SK-N-SH (cell line): Measurements from ENCODE around the gene HSF4. TPM values are rescaled to one million over a fixed set of nuclear protein-coding genes. Genes with fewer than 3 reads are reported as not detected.

ENCODE experiments used
- CTCF ChIA-PET: fragments of 300-600, 350-600 bp; formaldehyde crosslinking; extraction: SDS; loops from one replicate; lab custom pipeline; 2021; lab: Yijun Ruan, JAX
- POLR2A ChIA-PET: fragments of 350-600 bp; sonication (Branson Sonifier 250); formaldehyde crosslinking; extraction: SDS; loops from one replicate; lab custom pipeline; 2020; ENCODE audit warnings: antibody characterized with exemption, inconsistent platforms; lab: Yijun Ruan, JAX
- DNase-seq: peaks from one replicate; pipeline ENCODE4 v3.0.0; 2012
- H2AFZ ChIP-seq: fragments of 200-600 bp; sonication (generic); 2 replicates; pipeline ENCODE4 v1.8.1; 2016; ENCODE audit warnings: antibody characterized with exemption, mild to moderate bottlenecking, low read depth
- H3F3A ChIP-seq: fragments of 200-600 bp; sonication (generic); replicated peaks from 2 replicates; pipeline ENCODE3; 2016; ENCODE audit warnings: antibody characterized with exemption, mild to moderate bottlenecking; ENCODE audit not compliant: insufficient read depth
- H3K27ac ChIP-seq, 2 experiments: fragments of 200-500 bp in 1 of 2; fragments of 200-600 bp in 1 of 2; sonication (Bioruptor generic) in 1 of 2; sonication (generic), shearing (Covaris generic) in 1 of 2; 2 replicates each; pipeline versions ENCODE4 v1.5.1 to v1.6.1; 2014 to 2016; ENCODE audit warnings: low read depth in 2 of 2, inconsistent platforms in 1 of 2, low read length in 1 of 2, mild to moderate bottlenecking in 1 of 2, mixed read lengths in 1 of 2
- H3K27me3 ChIP-seq: fragments of 200-600 bp; sonication (generic), shearing (Covaris generic); 2 replicates; pipeline ENCODE4 v1.6.1; 2016; ENCODE audit warnings: mixed run types; ENCODE audit not compliant: insufficient read depth
- H3K36me3 ChIP-seq, 2 experiments: fragments of 200-500 bp in 1 of 2; fragments of 200-600 bp in 1 of 2; sonication (Bioruptor generic) in 1 of 2; sonication (generic) in 1 of 2; replicated peaks in 1 of 2; 2 replicates each; pipeline versions ENCODE3 to v1.5.1; 2014 to 2016; ENCODE audit warnings: low read length in 1 of 2, mild to moderate bottlenecking in 1 of 2; ENCODE audit not compliant: insufficient read depth in 2 of 2, control insufficient read depth in 1 of 2
- H3K4me1 ChIP-seq, 2 experiments: fragments of 200-500 bp in 1 of 2; fragments of 200-600 bp in 1 of 2; sonication (Bioruptor generic) in 1 of 2; sonication (generic), shearing (Covaris generic) in 1 of 2; 2 replicates each; pipeline versions ENCODE4 v1.5.1 to v1.6.1; 2014 to 2016; ENCODE audit warnings: low read depth in 1 of 2, low read length in 1 of 2, mixed run types in 1 of 2; ENCODE audit not compliant: insufficient read depth in 2 of 2, control insufficient read depth in 1 of 2
- H3K4me2 ChIP-seq: fragments of 200-600 bp; sonication (generic), shearing (Covaris generic); 2 replicates; pipeline ENCODE4 v1.6.1; 2017; ENCODE audit warnings: mixed run types
- H3K4me3 ChIP-seq, 2 experiments: fragments of 200-500 bp in 1 of 2; fragments of 200-600 bp in 1 of 2; sonication (Bioruptor generic) in 1 of 2; sonication (generic), shearing (Covaris generic) in 1 of 2; 2 replicates each; pipeline versions ENCODE4 v1.5.1 to v1.8.1; 2014 to 2016; ENCODE audit warnings: low read depth in 2 of 2, inconsistent platforms in 1 of 2, low read length in 1 of 2, mild to moderate bottlenecking in 1 of 2, mixed read lengths in 1 of 2, moderate library complexity in 1 of 2
- H3K79me2 ChIP-seq: fragments of 200-600 bp; sonication (generic); 2 replicates; pipeline ENCODE4 v1.8.1; 2017; ENCODE audit warnings: mild to moderate bottlenecking; ENCODE audit not compliant: insufficient read depth
- H3K9ac ChIP-seq: fragments of 200-600 bp; sonication (generic); 2 replicates; pipeline ENCODE4 v1.6.1; 2017; ENCODE audit warnings: mixed run types
- H3K9me2 ChIP-seq: fragments of 200-600 bp; sonication (generic); 2 replicates; pipeline ENCODE4 v1.6.1; 2017; ENCODE audit warnings: mixed run types
- H3K9me3 ChIP-seq: fragments of 200-600 bp; sonication (generic); 2 replicates; pipeline ENCODE4 v1.6.1; 2017; ENCODE audit warnings: mixed run types, mild to moderate bottlenecking, moderate library complexity
- H4K20me1 ChIP-seq: fragments of 200-600 bp; sonication (generic); 2 replicates; pipeline ENCODE4 v1.6.1; 2017; ENCODE audit warnings: mild to moderate bottlenecking, mixed run types; ENCODE audit not compliant: insufficient read depth
- CTCF ChIP-seq: fragments of 200-600 bp; sonication (generic); IDR thresholded peaks from 2 replicates; pipeline ENCODE4 v1.6.1; 2017; ENCODE audit warnings: antibody characterized with exemption, mild to moderate bottlenecking, moderate library complexity
- ELF1 ChIP-seq: IDR thresholded peaks from 2 replicates; pipeline ENCODE4 v1.4.0; 2012
- EP300 ChIP-seq, 2 experiments: IDR thresholded peaks; 2 replicates each; pipeline versions ENCODE4 v1.4.0 to v1.6.1; 2012; ENCODE audit warnings: borderline replicate concordance in 1 of 2, low read depth in 1 of 2, low read length in 1 of 2
- FOXJ3 ChIP-seq: sonication (generic); formaldehyde crosslinking; IDR thresholded peaks from 2 replicates; pipeline ENCODE4 v1.5.1; 2020; ENCODE audit warnings: mild to moderate bottlenecking, missing genetic modification reagents
- GATA2 ChIP-seq: sonication (generic); formaldehyde crosslinking; IDR thresholded peaks from 2 replicates; pipeline ENCODE4 v1.5.0; 2020; ENCODE audit warnings: mild to moderate bottlenecking, missing genetic modification reagents
- JUND ChIP-seq: IDR thresholded peaks from 2 replicates; pipeline ENCODE4 v1.4.0; 2012
- MAX ChIP-seq: IDR thresholded peaks from 2 replicates; pipeline ENCODE4 v1.4.0; 2012; ENCODE audit warnings: low read depth
- MXI1 ChIP-seq: IDR thresholded peaks from 2 replicates; pipeline ENCODE4 v1.6.1; 2012; ENCODE audit warnings: mild to moderate bottlenecking, low read depth, low read length, improper control_type of control experiment
- NRF1 ChIP-seq: IDR thresholded peaks from 2 replicates; pipeline ENCODE4 v1.6.1; 2012; ENCODE audit warnings: low read depth, mild to moderate bottlenecking, low read length
- PBX3 ChIP-seq: IDR thresholded peaks from 2 replicates; pipeline ENCODE4; 2012
- RXRA ChIP-seq: IDR thresholded peaks from 2 replicates; pipeline ENCODE4 v1.4.0; 2012; ENCODE audit warnings: low read depth, mild to moderate bottlenecking, borderline replicate concordance
- TEAD4 ChIP-seq: IDR thresholded peaks from 2 replicates; pipeline ENCODE4 v1.4.0; 2012; ENCODE audit warnings: mild to moderate bottlenecking, borderline replicate concordance; ENCODE audit not compliant: insufficient read depth
- USF1 ChIP-seq: IDR thresholded peaks from 2 replicates; pipeline ENCODE4 v1.4.0; 2012; ENCODE audit warnings: low read depth, borderline replicate concordance
- USF2 ChIP-seq: fragments of 150-350 bp; IDR thresholded peaks from 2 replicates; pipeline ENCODE4 v1.6.1; 2017; ENCODE audit warnings: antibody characterized with exemption, low read length, low read depth, borderline replicate concordance
- YY1 ChIP-seq: IDR thresholded peaks from 2 replicates; pipeline ENCODE4 v1.4.0; 2012; ENCODE audit warnings: low read depth, mild to moderate bottlenecking
- ZBTB33 ChIP-seq: IDR thresholded peaks from 2 replicates; pipeline ENCODE4 v1.4.0; 2012; ENCODE audit warnings: low read depth, borderline replicate concordance
- WGBS: methylation state at CpG from one replicate; pipeline ENCODE4 v1.1.6; 2017; ENCODE audit warnings: low lambda C conversion rate; 5-methylcytosine and 5-hydroxymethylcytosine counted together
- polyA plus RNA-seq, 3 experiments: library from polyadenylated mRNA; depleted of rRNA; stranded (reverse); fragments of >200 nt; gene quantifications; 2 replicates each; pipeline ENCODE4 v1.2.3, GENCODE V29; 2012

HSF4 gene
- polyA plus RNA-seq, 1 of the 3 experiments (the other 2 are of a cell fraction) = 33.4 TPM

GRCh38 chr16:67201411-67202345 lies 37.1 kb downstream of the HSF4 start:
- CTCF ChIA-PET = interaction anchor here (1.2 kb wide), 1 partner anchor 46 kb away, joined by 3 read pairs; no protein-coding TSS in a partner anchor
- DNase-seq = no peak
- Histone ChIP-seq H3K27ac (no peak overlapping the region), H3K79me2 (0 out of 2 replicates have a peak, but pooled peaks cover under 1% of the 10 kb centered on the region), H2AFZ (no peak overlapping the region), H3K9me2 (no peaks in the 10 kb centered on the region), H3K4me3 (no peak overlapping the region), H3K4me2 (no peak overlapping the region), H3K9me3 (no peaks in the 10 kb centered on the region), H3K27me3 (no peaks in the 10 kb centered on the region), H3K36me3 (peaks cover 13 to 62% of the 10 kb centered on the region in 2 experiments), H3F3A (peaks cover 16% of the 10 kb centered on the region), H3K4me1 (no peaks in the 10 kb centered on the region; a peak in 1 of 4 replicates), H4K20me1 (no peaks in the 10 kb centered on the region), H3K9ac (no peak overlapping the region)
- POLR2A ChIA-PET = interaction anchor here (0.7 to 1.0 kb wide), 4 partner anchors 9 to 17 kb away, joined by 3 to 5 read pairs (median 4); no protein-coding TSS in a partner anchor
- 97% methylated on average over 35 of the region's 40 CpGs for WGBS
- TF ChIP-seq TEAD4 (no peak), EP300 (IDR thresholded peaks at IDR 0.05; ENCODE audit: borderline replicate concordance in 1 of 2, low read depth in 1 of 2, low read length in 1 of 2) (no peak), USF2 (no peak), FOXJ3 (no peak)

- H3K27me3 ChIP-seq = no peaks in the 10 kb centered on the region
- H3K9ac ChIP-seq = no peak overlapping the region
- no peaks in the 10 kb centered on the region for H4K20me1 ChIP-seq
- H3F3A ChIP-seq = peaks cover 11% of the 10 kb centered on the region
- H3K4me1 ChIP-seq = peaks cover 0 to 5% of the 10 kb centered on the region in 2 experiments; a peak in 1 of 4 replicates
- 100% methylated on average over 5 of the region's 12 CpGs for WGBS
- ChIA-PET CTCF (interaction anchor here (1.0 to 1.2 kb wide), 2 partner anchors 14 to 47 kb away, joined by 3 read pairs; no protein-coding TSS in a partner anchor), POLR2A (interaction anchor here (0.7 to 1.0 kb wide), 4 partner anchors 10 to 21 kb away, joined by 3 to 5 read pairs (median 4); no protein-coding TSS in a partner anchor)
- H3K27ac ChIP-seq = no peak overlapping the region
- no peaks in the 10 kb centered on the region for H3K9me2 ChIP-seq
- no peak overlapping the region for H3K4me3 ChIP-seq
- H3K79me2 ChIP-seq = no peaks in the 10 kb centered on the region
- TF ChIP-seq TEAD4 (no peak), ELF1 (no peak), NRF1 (no peak), USF1 (no peak), ZBTB33 (no peak), JUND (no peak), GATA2 (CRISPR knock-in tag) (no peak), EP300 (IDR thresholded peaks at IDR 0.05; ENCODE audit: borderline replicate concordance in 1 of 2, low read depth in 1 of 2, low read length in 1 of 2) (no peak), RXRA (no peak), PBX3 (no peak), YY1 (no peak), MAX (no peak), FOXJ3 (no peak), CTCF (no peak), MXI1 (no peak)
- no peak overlapping the region for H2AFZ ChIP-seq
- H3K36me3 ChIP-seq = peaks cover 6 to 55% of the 10 kb centered on the region in 2 experiments
- no peaks in the 10 kb centered on the region for H3K9me3 ChIP-seq
- no peak for DNase-seq
- H3K4me2 ChIP-seq = no peak overlapping the region
Measured at GRCh38 chr16:67202426-67202825, 37.9 kb downstream of the HSF4 start.
